MM.1S (cell line): Measurements from ENCODE around the gene TTC7B.

Experiments
- DNase-seq: peaks from one replicate; pipeline ENCODE4 v3.0.0-alpha.2; 2015
- H2AFZ ChIP-seq: fragments of 300-600 bp; sonication (generic); 2 replicates; pipeline ENCODE4 v1.6.0; 2016; ENCODE audit warnings: antibody characterized with exemption, low read length
- H3F3A ChIP-seq: fragments of 300-600 bp; sonication (generic); 2 replicates; pipeline ENCODE4 v1.6.1; 2016; ENCODE audit warnings: mild to moderate bottlenecking, antibody characterized with exemption, low read length, moderate library complexity, mixed read lengths; ENCODE audit not compliant: insufficient read depth
- H3K27ac ChIP-seq: fragments of 300-600 bp; sonication (generic); 2 replicates; pipeline ENCODE4 v1.5.1; 2016; ENCODE audit warnings: mild to moderate bottlenecking, low read length
- H3K27me3 ChIP-seq: fragments of 300-600 bp; sonication (generic); replicated peaks from 2 replicates; pipeline ENCODE4 v1.6.0; 2016; ENCODE audit warnings: low read length; ENCODE audit not compliant: insufficient read depth
- H3K36me3 ChIP-seq: fragments of 300-600 bp; sonication (generic); replicated peaks from 2 replicates; pipeline ENCODE4 v1.6.1; 2016; ENCODE audit warnings: mild to moderate bottlenecking, low read length, mixed read lengths; ENCODE audit not compliant: insufficient read depth
- H3K4me1 ChIP-seq: fragments of 300-600 bp; sonication (generic); 2 replicates; pipeline ENCODE4 v1.6.1; 2016; ENCODE audit warnings: low read length, mixed read lengths
- H3K4me2 ChIP-seq: fragments of 300-600 bp; sonication (generic); 2 replicates; pipeline ENCODE4 v1.6.0; 2016; ENCODE audit warnings: low read depth, low read length
- H3K4me3 ChIP-seq: fragments of 300-600 bp; sonication (generic); 2 replicates; pipeline ENCODE4 v1.5.1; 2016; ENCODE audit warnings: low read length, mixed read lengths
- H3K79me2 ChIP-seq: fragments of 300-600 bp; sonication (generic); 2 replicates; pipeline ENCODE4 v1.6.1; 2016; ENCODE audit warnings: mixed run types, low read length, mixed read lengths
- H3K9ac ChIP-seq: fragments of 300-600 bp; sonication (generic); 2 replicates; pipeline ENCODE4 v1.6.1; 2016; ENCODE audit warnings: low read length, mixed read lengths
- H3K9me2 ChIP-seq: fragments of 300-600 bp; sonication (generic); replicated peaks from 2 replicates; pipeline ENCODE4 v1.6.1; 2016; ENCODE audit warnings: mild to moderate bottlenecking, low read length, mixed read lengths; ENCODE audit not compliant: insufficient read depth
- H3K9me3 ChIP-seq: fragments of 300-600 bp; sonication (generic); replicated peaks from 2 replicates; pipeline ENCODE4 v1.6.1; 2016; ENCODE audit warnings: mild to moderate bottlenecking, low read length, mixed read lengths; ENCODE audit not compliant: insufficient read depth
- H4K20me1 ChIP-seq: fragments of 300-600 bp; sonication (generic); 2 replicates; pipeline ENCODE4 v1.6.1; 2016; ENCODE audit warnings: mild to moderate bottlenecking, low read length, moderate library complexity, mixed read lengths; ENCODE audit not compliant: insufficient read depth
- EZH2 ChIP-seq: fragments of 300-600 bp; sonication (generic); optimal IDR thresholded peaks from 2 replicates; pipeline ENCODE3; 2017; ENCODE audit warnings: low read depth, mild to moderate bottlenecking, antibody characterized with exemption, low read length, mixed read lengths
- EZH2phosphoT487 ChIP-seq: fragments of 300-600 bp; sonication (generic); IDR thresholded peaks from 2 replicates; pipeline ENCODE4 v1.6.1; 2018; ENCODE audit warnings: antibody characterized with exemption, low read length
- TF ChIP-seq, protein P1 (sequence below): fragments of 300-600 bp; sonication (generic); IDR thresholded peaks from 2 replicates; pipeline ENCODE4 v1.5.1; 2016; ENCODE audit warnings: antibody characterized with exemption, low read length, mixed read lengths

Gene TTC7B

DNA sequence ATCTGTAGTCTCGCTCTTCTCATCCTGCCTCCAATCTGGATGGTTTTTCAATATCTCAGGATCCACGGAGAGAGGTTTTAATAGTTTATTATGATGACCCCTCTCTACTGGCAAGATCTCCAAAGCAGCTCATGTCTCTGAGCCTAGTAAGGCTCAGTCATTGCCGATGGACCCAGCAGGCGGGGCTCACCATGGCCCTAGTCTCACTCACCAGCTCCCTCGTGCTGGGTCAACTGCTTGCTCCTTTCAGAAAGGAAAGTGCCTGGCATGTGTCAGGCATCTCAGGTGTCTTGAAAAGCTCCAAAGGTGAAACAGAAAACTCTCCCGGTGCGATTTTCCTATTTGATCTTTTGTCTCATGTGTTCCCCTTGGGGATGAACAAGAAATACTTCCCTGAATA, 240.4 kb downstream of the TTC7B start:
- H2AFZ ChIP-seq, result no peak overlapping the region
- H4K20me1 ChIP-seq, result no peaks in the 10 kb centered on the region
- H3K36me3 ChIP-seq, result no peaks in the 10 kb centered on the region
- no peak overlapping the region for H3K4me2 ChIP-seq
- no peaks in the 10 kb centered on the region for H3K27me3 ChIP-seq
- no peaks in the 10 kb centered on the region for H3K4me1 ChIP-seq
- no peaks in the 10 kb centered on the region for H3F3A ChIP-seq
- no peak overlapping the region for H3K27ac ChIP-seq
- no peaks in the 10 kb centered on the region for H3K9me3 ChIP-seq
- H3K9me2 ChIP-seq, result no peaks in the 10 kb centered on the region
- no peaks in the 10 kb centered on the region for H3K79me2 ChIP-seq
- no peak for TF ChIP-seq EZH2
- TF ChIP-seq, protein P1, sequence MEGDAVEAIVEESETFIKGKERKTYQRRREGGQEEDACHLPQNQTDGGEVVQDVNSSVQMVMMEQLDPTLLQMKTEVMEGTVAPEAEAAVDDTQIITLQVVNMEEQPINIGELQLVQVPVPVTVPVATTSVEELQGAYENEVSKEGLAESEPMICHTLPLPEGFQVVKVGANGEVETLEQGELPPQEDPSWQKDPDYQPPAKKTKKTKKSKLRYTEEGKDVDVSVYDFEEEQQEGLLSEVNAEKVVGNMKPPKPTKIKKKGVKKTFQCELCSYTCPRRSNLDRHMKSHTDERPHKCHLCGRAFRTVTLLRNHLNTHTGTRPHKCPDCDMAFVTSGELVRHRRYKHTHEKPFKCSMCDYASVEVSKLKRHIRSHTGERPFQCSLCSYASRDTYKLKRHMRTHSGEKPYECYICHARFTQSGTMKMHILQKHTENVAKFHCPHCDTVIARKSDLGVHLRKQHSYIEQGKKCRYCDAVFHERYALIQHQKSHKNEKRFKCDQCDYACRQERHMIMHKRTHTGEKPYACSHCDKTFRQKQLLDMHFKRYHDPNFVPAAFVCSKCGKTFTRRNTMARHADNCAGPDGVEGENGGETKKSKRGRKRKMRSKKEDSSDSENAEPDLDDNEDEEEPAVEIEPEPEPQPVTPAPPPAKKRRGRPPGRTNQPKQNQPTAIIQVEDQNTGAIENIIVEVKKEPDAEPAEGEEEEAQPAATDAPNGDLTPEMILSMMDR, result no peak
- TF ChIP-seq EZH2phosphoT487, result no peak
- no peak for DNase-seq
- no peak overlapping the region for H3K4me3 ChIP-seq
- H3K9ac ChIP-seq, result no peak overlapping the region

DNA sequence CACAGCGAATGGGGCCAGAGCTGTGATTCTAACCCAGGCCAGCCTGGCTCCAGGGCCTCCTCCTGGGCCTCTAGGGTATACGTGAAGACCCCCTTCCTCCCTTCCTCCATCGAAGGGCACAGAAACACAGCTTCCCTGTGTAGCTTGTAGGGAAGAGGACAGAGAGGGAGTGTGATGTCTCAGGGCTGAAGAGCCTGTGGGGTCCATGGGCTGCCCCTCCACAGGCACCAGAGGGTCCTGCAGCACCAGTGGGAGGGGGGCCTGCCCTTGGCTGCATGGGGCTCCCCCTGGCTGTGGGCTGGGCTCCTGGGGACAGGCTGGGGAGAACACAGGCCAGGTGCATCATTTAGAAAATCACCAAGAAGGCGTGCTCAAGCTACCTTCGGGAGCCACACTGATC, 240.9 kb downstream of the TTC7B start:
- Histone ChIP-seq H3K27me3 (no peaks in the 10 kb centered on the region), H3K27ac (no peak overlapping the region)

DNA sequence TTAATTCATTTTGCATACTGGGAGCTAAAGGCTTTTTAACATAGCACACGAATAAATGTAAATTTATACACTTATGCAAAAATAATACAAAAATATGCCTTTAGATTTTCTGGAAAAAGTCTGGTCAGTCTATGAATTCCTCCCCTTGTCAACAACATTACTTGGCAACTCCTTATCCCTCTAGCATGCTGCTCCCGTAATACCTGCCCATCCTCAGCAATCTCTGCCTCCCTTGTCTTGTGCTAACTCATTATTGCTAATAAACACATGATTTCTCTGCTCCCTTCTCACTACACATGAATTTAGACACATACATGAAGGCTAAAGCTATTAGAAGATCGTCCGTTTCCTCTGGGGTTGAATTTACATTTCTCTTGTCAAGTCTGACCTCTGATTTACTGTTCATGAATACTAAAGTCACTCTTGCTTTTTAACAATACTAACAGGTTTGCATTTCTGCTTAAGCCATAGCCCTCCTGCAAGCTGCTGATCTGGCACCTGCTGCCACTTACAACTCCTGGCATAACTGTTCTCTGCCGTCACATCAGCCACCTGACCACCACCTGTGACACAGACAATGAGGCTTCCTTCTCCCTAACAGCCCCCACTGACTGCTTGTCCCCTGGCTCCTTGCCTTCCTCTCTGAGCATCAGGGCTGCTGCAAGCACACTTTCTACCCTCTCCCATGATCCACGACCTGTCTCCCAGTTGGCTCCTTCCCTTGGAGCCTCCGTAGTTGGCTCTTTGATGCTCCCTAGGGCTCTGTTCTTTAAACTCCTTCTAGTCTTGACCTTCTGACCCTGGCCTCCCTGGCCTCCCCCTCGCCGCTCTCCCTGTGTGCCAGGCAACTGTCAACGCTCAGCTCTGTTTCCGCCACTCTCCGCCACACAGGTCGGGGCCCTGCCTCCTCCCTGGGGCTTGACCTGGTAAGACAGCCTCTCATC, 241.8 kb downstream of the TTC7B start:
- Histone ChIP-seq H3K9ac (no peak overlapping the region), H3K27me3 (no peaks in the 10 kb centered on the region), H3K4me3 (no peak overlapping the region), H3K4me2 (no peak overlapping the region), H3F3A (no peaks in the 10 kb centered on the region), H3K27ac (no peak overlapping the region), H3K9me3 (no peaks in the 10 kb centered on the region), H2AFZ (no peak overlapping the region), H4K20me1 (no peaks in the 10 kb centered on the region), H3K9me2 (no peaks in the 10 kb centered on the region), H3K4me1 (no peaks in the 10 kb centered on the region), H3K79me2 (no peaks in the 10 kb centered on the region), H3K36me3 (no peaks in the 10 kb centered on the region)
- no peak for DNase-seq
- TF ChIP-seq EZH2phosphoT487 (no peak), EZH2 (no peak)
- TF ChIP-seq, protein P1, result no peak

More for the DNA sequence above, 240.9 kb downstream of the TTC7B start:
- Histone ChIP-seq H3K9me2 (no peaks in the 10 kb centered on the region), H3K36me3 (no peaks in the 10 kb centered on the region), H2AFZ (no peak overlapping the region), H3K9ac (no peak overlapping the region), H3F3A (no peaks in the 10 kb centered on the region), H3K4me1 (no peaks in the 10 kb centered on the region), H3K4me2 (no peak overlapping the region), H4K20me1 (no peaks in the 10 kb centered on the region), H3K9me3 (no peaks in the 10 kb centered on the region), H3K79me2 (no peaks in the 10 kb centered on the region), H3K4me3 (no peak overlapping the region)
- no peak for DNase-seq
- TF ChIP-seq, protein P1, result no peak
- TF ChIP-seq EZH2phosphoT487, result no peak
- TF ChIP-seq EZH2, result no peak
